Activated naive CD8-positive, alpha-beta T cell treated with anti-CD3 and anti-CD28 coated beads, Interleukin-2, amount 50 U/mL, for 16 hours (primary cell): ENCODE results near the gene CRACDL.
"Not testable (repeated sequence)": the region's sequence is repeated elsewhere in the genome, so short reads cannot be mapped to it uniquely, and the experiment has no call there.

Source experiments
- DNase-seq: peaks from one replicate; pipeline ENCODE4 v3.0.0-alpha.2; 2020; ENCODE audit warnings: low read depth, low spot score

The CRACDL gene

DNA sequence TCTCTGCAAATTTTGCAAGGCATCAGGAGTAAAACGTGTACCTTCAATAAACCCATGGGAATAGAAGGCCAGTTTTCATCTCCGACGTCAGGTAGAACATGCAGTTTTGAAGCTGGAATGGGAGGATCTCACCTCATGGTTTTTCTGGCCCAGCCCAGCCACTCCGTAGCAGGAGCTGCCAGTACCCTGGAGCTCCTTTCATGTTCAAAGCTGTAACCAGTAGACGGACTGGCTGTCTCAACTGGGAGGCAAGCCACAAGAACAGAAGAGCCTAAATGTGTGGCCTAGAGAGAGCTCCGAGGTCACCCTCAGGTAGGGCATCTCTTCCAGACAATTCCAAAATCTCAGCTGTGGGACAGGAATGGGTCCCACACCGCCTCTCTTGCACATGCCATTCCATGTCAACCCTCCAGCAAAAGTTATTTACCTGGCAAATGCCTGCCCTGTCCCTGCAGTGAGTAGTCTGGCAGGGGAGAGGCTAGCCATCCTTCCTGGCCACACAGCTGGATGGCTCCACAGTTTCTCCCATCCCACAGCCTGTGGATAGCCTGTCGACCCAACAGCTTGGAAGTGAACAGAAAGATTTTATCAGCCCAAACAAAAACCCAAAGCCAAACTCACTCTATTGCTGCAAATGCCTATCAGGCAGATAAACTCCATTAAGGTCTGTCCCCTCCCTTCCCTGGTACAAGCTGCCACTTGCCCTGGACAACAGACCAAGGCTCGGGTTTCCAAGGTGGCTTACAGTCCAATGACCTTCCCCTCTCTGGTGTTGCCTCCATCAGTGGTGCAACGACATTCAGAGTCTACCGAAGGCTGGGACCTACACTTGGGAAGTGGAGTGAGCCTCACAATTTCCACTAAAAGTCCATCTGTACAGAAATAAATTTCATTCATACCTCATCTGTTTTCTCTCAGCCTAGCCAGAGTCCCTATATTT, 27.8 kb downstream of the CRACDL start:
- DNase-seq, result no peak

DNA sequence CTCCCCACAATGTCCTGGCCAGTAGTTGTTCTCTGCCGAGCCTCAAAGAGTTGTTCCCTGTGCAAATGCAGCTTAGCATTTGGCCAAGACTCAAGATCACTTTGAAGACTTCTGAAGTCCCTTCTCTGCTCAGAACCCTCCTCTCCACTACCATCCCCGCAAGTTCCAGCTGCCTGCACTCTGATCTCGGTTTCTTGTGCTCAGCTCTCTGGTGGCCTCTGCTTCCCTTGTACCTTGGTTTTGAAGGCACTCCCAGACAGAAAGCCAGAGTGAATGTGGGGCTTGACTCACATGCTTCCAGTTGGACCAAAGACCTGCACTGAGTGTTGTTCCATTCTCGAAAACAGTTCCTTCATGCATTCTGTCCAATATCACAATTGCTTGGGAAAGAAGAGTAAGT, 28.6 kb downstream of the CRACDL start:
- DNase-seq, result no peak

- DNase-seq, result no peak
These were observed 32.1 kb downstream of the CRACDL start for GRCh38 chr2:98903767-98904485.

DNA sequence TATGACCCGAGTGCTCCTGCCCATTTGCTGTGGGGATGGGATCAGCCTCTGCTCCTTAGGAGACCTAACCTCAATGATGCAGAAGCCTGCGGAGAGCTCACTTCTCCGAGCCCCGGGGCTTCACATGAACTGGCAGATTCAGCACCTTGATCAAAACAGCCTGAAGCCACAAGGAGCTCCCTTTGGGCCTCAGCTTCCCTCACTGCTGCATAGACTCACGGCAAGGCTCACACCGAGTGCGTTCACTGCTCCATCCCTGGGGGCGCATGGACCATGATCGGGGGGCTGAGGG, 33.0 kb downstream of the CRACDL start:
- no peak for DNase-seq

GRCh38 chr2:98902209-98903063, 33.6 kb downstream of the CRACDL start:
- no peak for DNase-seq

DNA sequence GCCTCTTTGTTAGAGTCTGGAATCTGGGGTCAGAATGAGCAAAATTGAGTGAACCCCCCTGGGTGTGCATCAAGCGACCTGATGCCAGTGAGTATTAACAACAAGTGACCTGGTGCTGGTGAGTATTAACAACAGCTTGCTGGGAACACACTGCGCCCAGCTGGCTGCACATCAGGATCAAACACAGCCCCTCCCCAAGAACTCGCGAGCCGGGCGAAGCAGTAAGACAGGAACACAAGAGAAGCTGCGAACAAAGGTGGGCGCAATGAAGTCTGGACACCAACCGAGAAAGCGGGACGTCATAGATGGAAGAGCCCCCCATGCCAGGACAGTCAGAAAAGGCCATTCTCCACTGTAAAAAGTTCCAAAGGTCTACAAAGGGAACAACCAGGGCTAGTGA, 34.3 kb downstream of the CRACDL start:
- DNase-seq, result no peak

DNA sequence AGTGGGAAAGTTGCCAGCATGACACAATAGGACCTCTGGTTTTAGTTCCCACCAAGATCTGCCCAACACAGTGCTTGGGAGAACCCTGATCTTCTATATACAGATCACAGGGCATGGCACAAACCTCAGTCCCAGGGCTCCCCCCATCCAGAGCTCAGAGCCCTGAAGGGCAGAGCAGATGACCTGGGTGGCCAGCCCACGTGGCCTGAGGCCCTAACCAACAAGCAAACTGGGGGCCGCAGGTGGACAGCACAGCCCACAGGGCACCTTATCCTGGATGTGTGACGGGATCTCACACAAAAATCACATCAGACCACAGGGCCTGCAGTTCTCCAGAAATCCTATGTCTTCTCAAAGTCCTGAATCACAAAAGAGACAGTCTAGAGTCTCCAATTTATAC, 34.7 kb downstream of the CRACDL start:
- DNase-seq, result no peak

DNA sequence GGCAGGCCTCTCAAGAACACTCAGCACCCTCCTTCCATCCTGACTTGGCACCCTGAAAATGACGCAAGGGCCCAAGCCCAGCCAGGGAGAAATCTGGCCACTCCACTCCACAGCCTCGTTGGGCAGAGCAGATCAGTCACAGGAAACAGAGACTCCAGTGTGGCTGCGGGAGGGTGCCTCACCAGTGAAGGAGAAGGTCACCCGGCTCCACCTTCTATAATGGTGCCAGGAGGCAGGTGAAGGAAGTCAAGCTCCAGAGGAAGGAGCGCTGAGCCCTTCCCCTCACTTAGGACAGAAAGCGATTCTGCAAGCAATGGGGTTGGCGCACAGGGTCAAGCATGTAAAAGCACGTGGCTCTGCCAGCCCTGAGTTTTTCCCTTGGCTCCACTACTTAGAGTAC, 35.3 kb downstream of the CRACDL start:
- no peak for DNase-seq

DNA sequence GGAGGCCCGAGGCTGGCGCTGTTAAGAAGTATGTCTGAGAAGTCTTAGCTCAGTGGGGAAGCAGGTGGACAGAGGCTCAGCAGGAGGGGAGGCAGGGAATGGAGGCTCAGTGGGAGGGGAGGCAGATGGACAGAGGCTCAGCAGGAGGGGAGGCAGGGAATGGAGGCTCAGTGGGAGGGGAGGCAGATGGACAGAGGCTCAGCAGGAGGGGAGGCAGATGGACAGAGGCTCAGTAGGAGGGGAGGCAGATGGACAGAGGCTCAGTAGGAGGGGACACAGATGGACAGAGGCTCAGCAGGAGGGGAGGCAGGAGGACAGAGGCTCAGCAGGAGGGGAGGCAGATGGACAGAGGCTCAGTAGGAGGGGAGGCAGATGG, 36.3 kb downstream of the CRACDL start:
- not testable (repeated sequence) for DNase-seq

DNA sequence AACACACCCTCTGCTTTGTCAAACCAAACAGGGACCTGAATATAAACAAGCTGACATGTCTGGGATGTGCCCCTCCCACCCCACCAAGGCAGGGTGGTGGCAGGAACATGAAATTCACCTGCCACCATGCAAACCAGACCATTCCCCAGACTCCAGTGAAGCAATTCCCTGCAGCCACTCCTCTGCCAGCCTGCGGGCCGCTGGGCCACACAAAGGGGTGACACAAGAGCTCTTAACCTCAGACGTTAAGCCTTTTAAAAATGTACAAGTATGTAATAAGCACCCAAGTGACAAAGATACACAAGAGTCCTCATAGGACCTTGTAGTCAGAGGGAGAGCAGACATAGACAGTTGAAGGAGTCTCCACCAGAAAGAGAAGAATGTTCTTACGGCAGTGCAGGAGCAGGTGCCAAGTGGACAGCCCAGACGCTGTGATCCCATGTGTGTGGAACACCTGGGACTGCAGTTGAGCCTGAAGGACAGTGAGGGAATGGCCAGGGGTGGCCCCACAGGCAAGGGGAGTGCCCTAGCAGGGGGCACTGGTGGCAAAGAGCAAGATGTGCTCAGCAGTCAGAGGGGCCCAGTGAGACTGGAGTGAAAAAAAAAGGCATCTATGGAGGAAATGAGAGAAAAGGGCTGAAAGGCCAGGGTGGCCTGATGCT, 36.9 kb downstream of the CRACDL start:
- no peak for DNase-seq

DNA sequence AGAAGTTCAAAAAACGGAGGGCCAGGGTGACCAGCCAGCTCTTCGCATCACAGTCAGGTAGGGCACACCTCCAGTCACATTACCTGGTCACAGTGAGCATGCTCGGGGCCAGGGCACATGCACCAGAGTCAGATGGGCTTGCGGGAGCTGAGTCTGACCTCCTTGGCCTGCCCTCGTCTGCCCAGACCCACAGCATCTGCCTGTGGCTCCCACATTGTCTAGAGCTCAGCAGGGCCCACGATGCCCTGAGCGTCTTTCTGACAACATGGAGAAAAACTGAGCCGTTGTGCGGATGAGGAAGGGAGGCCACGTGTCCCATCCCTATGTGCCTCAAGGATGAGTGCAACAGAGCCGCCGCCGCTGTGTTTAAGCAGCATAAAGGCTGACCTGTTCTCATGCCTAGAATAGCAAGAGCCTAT, 37.6 kb downstream of the CRACDL start:
- DNase-seq, result no peak

DNA sequence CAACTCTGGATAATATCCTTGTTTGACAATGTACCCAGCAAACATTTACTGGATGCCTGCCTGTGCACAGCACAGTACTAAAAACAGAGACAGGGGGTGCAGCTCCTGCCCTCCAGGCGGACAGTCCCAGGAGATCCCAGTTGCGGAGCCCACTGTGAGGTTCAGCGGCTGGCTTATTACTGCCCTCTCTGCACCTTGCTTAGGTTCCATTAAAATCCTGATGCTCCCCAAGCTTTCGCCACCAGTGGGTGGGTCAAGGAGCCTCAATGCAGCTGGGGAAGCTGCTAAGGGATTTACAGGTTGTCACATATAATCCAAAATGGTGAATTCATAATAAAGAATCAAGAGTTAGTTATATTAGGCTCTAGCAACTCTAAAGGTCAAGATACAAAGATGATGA, 38.3 kb downstream of the CRACDL start:
- DNase-seq, result no peak

DNA sequence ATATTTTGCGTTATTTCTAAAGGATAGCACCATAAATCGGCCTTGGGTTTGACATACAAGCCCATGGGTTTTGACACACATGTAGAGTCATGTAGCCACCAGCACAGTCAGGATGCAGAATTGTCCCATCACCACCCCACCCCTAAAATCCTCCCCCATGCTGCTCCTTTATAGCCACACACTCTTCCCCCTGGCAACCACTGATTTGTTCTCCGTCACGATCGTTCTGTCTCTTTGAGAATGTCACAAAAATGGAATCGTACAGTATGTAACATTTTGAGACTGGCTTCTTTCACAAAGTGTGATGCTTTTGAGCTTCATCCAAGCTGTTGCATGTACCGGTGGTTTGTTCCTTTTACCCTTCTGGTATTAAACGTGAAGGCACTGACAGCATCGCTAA, 39.1 kb downstream of the CRACDL start:
- DNase-seq, result no peak

DNA sequence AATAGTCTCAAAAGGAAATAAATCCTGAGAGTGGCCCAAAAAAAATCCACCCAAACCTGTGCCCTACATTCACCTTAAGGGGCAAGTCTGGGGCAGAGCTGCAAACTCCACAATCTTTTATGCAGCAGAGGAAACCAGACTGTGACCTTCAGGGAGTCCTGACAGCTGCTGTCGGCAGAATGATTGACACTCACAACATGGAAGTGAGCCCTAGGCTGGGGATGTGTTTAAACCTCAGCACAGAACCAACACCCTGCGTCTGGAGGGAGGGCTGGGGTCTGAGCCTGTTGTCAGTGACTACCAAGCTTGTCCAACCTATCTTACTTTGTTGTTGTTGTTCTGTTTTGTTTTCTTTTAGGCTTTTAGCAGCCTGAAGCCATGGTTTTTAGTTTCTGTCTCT, 39.6 kb downstream of the CRACDL start:
- DNase-seq, result no peak

DNA sequence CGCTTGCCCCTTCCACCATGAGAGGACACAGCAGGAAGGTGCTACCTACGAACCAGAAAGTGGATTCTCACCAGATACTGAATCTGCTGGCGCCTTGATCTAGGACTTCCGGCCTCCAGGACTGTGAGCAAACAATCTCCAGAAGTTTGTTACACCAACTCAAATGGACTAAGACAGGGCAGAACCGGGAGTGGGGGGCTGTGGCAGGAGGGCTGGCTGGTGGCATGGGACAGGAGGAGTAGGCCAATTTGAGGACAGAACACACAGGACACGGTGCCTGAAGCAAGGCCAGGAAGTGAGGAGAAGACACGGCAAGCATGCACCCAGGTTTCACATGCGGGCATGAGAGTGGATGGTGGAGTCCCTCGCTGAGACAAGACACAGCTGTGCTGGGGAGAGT, 40.1 kb downstream of the CRACDL start:
- no peak for DNase-seq

DNA sequence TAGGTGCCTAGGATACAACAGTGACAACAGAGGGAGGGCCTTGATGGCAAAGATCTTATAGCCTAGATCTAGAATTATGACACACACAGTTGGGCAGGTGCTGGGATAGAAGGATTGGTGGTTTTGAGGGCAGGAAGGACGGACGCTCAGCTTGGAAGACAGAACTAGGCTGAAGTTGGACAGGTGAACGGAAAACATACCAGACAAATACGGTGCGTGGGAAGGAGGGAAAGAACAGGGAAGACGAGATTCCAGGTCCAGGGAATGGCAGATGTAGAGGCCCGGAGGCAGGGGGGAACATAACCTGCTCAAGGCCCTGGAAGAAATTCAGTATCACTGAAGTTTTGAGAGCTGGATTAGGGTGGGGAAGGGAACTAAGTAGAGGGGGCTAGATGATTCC, 40.8 kb downstream of the CRACDL start:
- no peak for DNase-seq

DNA sequence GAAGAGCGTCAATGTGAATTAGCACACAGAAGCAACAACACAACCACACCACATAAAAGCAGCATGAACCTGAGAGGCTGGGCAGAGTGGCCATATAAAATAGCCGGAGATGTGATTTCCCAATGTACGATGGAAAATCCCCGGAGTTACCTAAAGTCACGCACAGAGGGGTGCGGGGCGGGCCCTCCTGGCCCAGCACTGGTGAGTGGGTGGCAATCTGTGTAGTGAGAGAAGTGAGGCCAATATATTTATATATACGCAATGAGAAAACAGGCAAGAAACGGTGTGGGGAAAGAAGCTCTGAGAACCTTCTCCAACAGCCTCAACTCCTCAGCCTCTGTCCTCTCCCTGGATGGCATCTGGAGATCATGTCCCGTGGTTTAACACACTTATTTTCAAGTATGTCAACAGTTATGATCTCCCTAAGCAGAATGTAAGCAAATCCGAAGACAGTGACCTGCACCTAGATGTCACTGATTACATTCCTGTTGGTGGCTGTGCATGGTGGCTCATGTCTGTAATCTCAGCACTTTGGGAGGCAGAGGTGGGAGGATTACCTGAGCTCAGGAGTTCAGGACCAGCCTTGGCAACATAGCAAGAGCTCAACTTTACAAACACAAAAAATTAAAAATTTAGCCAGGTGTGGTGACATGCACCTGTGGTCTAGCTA, 41.6 kb downstream of the CRACDL start:
- DNase-seq, result no peak

DNA sequence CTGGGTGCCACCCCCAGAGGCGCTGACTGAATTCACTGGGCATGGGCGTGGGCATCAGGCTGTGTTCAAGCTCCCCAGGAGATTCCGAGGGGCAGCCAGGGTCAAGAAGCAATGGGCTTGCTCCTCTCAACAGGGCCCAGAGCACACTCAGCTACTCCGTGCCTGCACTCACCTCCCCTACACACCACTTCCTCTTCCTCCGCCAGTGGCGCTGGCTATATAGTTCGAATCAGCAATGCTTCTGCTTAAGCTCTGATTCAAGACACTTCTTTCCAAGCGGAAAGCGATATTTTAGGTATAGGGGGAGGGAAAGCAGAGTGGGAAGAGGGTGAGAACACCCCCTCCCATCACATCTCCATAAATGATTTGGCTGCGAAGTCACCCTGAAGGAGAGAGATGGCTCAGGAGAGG, 42.1 kb downstream of the CRACDL start:
- no peak for DNase-seq

- no peak for DNase-seq
These were observed 43.2 kb downstream of the CRACDL start for GRCh38 chr2:98892871-98893270.

GRCh38 chr2:98891591-98891990, 44.4 kb downstream of the CRACDL start:
- no peak for DNase-seq

DNA sequence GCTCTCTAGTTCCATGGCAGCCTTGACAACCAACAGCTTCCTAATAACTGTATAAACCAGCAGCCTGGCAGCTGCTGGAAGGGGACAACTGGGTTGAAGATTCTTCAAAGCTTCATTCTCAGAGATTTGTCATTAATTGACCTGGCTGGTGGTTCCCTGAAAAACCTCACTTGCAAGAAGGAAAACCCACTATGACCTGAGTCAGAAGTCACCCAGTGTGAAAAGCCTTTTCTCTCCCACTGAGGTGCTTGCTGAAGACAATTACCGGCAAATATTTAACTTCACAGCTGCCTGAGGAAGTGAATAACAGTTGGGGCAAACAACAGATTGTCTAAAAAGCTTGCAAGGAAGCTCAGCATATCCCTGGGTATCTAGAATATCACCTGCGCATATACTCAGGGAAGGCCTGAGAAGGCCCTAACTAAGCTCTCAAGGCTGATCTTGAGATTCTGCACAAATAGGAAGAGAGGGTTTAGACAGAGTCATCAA, 49.9 kb downstream of the CRACDL start:
- DNase-seq, result no peak
